ENCODE results near the gene MARK4. TPM values are rescaled to one million over a fixed set of nuclear protein-coding genes. Genes with fewer than 3 reads are reported as not detected.
"Not testable (repeated sequence)": the region's sequence is repeated elsewhere in the genome, so short reads cannot be mapped to it uniquely, and the experiment has no call there.

Gene MARK4
- total RNA-seq, result 32.0 TPM

- DNase-seq (ENCODE audit: low spot score), result peak; percentile 55
These were observed at the start of gene MARK4 for GRCh38 chr19:45250832-45251451. TSS of gene MARK4 (plus strand) at chr19:45251271. CDS start at chr19:45251589, 318 bp downstream.

GRCh38 chr19:45202637-45203036, 48.4 kb upstream of the MARK4 start:
- DNase-seq (ENCODE audit: low spot score), result no peak

- DNase-seq (ENCODE audit: low spot score), result no peak
These were observed 45.3 kb upstream of the MARK4 start for GRCh38 chr19:45205810-45206209.

- no peak for DNase-seq (ENCODE audit: low spot score)
These were observed 44.7 kb upstream of the MARK4 start for GRCh38 chr19:45206328-45206727.

GRCh38 chr19:45211751-45212381, 39.2 kb upstream of the MARK4 start:
- DNase-seq (ENCODE audit: low spot score), result no peak

- no peak for DNase-seq (ENCODE audit: low spot score)
These were observed 38.0 kb upstream of the MARK4 start for GRCh38 chr19:45213031-45213430.

- no peak for DNase-seq (ENCODE audit: low spot score)
These were observed 35.5 kb upstream of the MARK4 start for GRCh38 chr19:45215391-45216191.

GRCh38 chr19:45216667-45217066, 34.4 kb upstream of the MARK4 start:
- no peak for DNase-seq (ENCODE audit: low spot score)

GRCh38 chr19:45217193-45217956, 33.7 kb upstream of the MARK4 start:
- DNase-seq (ENCODE audit: low spot score), result no peak

GRCh38 chr19:45217957-45218334, 33.1 kb upstream of the MARK4 start:
- DNase-seq (ENCODE audit: low spot score), result no peak

- DNase-seq (ENCODE audit: low spot score), result no peak
These were observed 32.6 kb upstream of the MARK4 start for GRCh38 chr19:45218426-45218825.

- no peak for DNase-seq (ENCODE audit: low spot score)
These were observed 31.9 kb upstream of the MARK4 start for GRCh38 chr19:45218911-45219743.

- no peak for DNase-seq (ENCODE audit: low spot score)
These were observed 28.3 kb upstream of the MARK4 start for GRCh38 chr19:45222724-45223123.

- no peak for DNase-seq (ENCODE audit: low spot score)
These were observed 27.2 kb upstream of the MARK4 start for GRCh38 chr19:45223879-45224278.

GRCh38 chr19:45224645-45225044, 26.4 kb upstream of the MARK4 start:
- DNase-seq (ENCODE audit: low spot score), result no peak

- DNase-seq (ENCODE audit: low spot score), result not testable (repeated sequence)
These were observed 22.0 kb upstream of the MARK4 start for GRCh38 chr19:45229056-45229455.

- DNase-seq (ENCODE audit: low spot score), result no peak
These were observed 19.2 kb upstream of the MARK4 start for GRCh38 chr19:45231891-45232290.

GRCh38 chr19:45234089-45234869, 16.8 kb upstream of the MARK4 start:
- no peak for DNase-seq (ENCODE audit: low spot score)

GRCh38 chr19:45235485-45235884, 15.6 kb upstream of the MARK4 start:
- no peak for DNase-seq (ENCODE audit: low spot score)

- no peak for DNase-seq (ENCODE audit: low spot score)
These were observed 12.5 kb upstream of the MARK4 start for GRCh38 chr19:45238556-45238955.

All from ureter (tissue), 1 donor.